GM06990 (cell line): Measurements from ENCODE around the gene CEP250.

Experiments used
- DNase-seq: peaks from one replicate; pipeline ENCODE4 v3.0.0-alpha.2; 2011; ENCODE audit not compliant: insufficient read length; ENCODE audit errors: extremely low read depth
- H3K27me3 ChIP-seq: replicated peaks from 2 replicates; pipeline ENCODE4 v1.6.0; 2011; ENCODE audit warnings: low read length; ENCODE audit not compliant: control insufficient read depth, insufficient read depth
- H3K36me3 ChIP-seq: 2 replicates; pipeline ENCODE4 v1.5.1; 2011; ENCODE audit warnings: low read length; ENCODE audit not compliant: control insufficient read depth, insufficient read depth
- H3K4me3 ChIP-seq: replicated peaks from 2 replicates; pipeline ENCODE4 v1.5.1; 2011; ENCODE audit warnings: low read depth, mild to moderate bottlenecking, control low read depth, low read length
- TF ChIP-seq, protein P1 (sequence below): IDR thresholded peaks from 2 replicates; pipeline ENCODE4 v1.5.1; 2011; ENCODE audit warnings: low read length, control low read depth, mild to moderate bottlenecking, inconsistent platforms; ENCODE audit not compliant: insufficient read depth, poor library complexity, severe bottlenecking

The CEP250 gene, protein sequence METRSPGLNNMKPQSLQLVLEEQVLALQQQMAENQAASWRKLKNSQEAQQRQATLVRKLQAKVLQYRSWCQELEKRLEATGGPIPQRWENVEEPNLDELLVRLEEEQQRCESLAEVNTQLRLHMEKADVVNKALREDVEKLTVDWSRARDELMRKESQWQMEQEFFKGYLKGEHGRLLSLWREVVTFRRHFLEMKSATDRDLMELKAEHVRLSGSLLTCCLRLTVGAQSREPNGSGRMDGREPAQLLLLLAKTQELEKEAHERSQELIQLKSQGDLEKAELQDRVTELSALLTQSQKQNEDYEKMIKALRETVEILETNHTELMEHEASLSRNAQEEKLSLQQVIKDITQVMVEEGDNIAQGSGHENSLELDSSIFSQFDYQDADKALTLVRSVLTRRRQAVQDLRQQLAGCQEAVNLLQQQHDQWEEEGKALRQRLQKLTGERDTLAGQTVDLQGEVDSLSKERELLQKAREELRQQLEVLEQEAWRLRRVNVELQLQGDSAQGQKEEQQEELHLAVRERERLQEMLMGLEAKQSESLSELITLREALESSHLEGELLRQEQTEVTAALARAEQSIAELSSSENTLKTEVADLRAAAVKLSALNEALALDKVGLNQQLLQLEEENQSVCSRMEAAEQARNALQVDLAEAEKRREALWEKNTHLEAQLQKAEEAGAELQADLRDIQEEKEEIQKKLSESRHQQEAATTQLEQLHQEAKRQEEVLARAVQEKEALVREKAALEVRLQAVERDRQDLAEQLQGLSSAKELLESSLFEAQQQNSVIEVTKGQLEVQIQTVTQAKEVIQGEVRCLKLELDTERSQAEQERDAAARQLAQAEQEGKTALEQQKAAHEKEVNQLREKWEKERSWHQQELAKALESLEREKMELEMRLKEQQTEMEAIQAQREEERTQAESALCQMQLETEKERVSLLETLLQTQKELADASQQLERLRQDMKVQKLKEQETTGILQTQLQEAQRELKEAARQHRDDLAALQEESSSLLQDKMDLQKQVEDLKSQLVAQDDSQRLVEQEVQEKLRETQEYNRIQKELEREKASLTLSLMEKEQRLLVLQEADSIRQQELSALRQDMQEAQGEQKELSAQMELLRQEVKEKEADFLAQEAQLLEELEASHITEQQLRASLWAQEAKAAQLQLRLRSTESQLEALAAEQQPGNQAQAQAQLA (N-terminal part only)

DNA sequence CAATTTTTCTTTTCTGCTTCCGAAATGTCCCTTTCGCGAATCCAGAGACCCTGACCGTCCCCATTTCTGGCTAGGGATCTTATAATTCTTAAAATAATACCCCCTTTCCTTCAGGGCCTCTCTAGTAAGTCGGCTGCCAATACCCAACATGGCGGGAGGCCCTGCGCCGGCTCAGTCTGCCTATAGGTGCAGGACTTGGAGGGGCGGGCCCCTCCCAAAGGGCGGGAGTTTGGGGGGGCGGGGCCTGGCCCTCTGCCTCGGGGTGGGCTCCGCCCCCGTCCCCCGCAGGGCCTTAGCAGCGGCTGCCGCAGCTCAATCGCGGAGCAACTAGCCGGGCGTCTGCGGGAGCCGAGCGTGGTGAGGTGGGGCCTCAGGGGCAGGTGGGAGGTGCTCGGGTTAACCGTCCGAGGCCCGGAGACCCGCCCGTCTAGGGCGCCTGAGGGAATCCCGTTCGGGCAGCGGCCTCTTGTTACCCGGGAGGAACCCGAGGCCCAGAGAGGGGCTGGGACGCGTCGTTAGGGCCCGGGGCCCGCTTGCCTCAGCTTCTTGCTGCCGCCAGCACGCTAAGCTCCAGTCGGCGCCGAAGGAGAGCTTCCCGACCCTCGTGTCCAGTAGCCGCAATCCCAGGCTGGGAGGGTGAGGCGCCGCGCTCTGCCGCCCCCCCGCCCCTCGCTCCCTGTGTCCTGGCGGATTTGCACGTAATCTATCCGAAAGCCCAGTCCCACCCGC, at the start of gene CEP250:
CEP250 (plus strand) TSS at position 718 of the 729 bp plus-strand sequence. CDS start 6,770 bp downstream, outside the sequence.
- Histone ChIP-seq H3K4me3 (peak within 1 kb of the TSS; percentile 80), H3K27me3 (no peaks in the 10 kb centered on the region), H3K36me3 (no peaks in the 10 kb centered on the region)
- DNase-seq, result peak; percentile 97
- TF ChIP-seq, protein P1, sequence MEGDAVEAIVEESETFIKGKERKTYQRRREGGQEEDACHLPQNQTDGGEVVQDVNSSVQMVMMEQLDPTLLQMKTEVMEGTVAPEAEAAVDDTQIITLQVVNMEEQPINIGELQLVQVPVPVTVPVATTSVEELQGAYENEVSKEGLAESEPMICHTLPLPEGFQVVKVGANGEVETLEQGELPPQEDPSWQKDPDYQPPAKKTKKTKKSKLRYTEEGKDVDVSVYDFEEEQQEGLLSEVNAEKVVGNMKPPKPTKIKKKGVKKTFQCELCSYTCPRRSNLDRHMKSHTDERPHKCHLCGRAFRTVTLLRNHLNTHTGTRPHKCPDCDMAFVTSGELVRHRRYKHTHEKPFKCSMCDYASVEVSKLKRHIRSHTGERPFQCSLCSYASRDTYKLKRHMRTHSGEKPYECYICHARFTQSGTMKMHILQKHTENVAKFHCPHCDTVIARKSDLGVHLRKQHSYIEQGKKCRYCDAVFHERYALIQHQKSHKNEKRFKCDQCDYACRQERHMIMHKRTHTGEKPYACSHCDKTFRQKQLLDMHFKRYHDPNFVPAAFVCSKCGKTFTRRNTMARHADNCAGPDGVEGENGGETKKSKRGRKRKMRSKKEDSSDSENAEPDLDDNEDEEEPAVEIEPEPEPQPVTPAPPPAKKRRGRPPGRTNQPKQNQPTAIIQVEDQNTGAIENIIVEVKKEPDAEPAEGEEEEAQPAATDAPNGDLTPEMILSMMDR, result no peak

DNA sequence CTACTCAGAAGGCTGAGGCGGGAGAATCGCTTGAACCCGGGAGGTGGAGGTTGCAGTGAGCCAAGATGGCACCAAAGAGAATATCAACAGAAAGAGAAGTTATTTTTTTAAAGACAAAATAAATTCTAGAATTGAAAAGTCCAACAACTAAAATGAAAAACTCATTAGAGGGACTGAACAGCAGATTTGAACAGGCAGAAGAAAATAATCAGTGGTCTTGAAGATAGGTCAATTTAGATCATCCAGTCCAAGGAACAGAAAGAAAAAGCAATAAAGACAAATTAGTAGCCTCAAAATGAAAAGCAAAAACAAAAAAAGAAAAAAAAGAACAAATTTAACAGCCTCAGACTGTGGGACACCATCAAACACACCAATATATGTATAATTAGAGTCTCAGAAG, 49.6 kb upstream of the CEP250 start:
- no peaks in the 10 kb centered on the region for H3K27me3 ChIP-seq
- no peaks in the 10 kb centered on the region; the same call in 1 of the 2 replicates for H3K36me3 ChIP-seq
- DNase-seq, result no peak
- TF ChIP-seq, protein P1, result no peak
- no peak overlapping the region for H3K4me3 ChIP-seq

GRCh38 chr20:35408270-35408669, 47.1 kb upstream of the CEP250 start:
- TF ChIP-seq, protein P1, result no peak
- Histone ChIP-seq H3K36me3 (no peaks in the 10 kb centered on the region; the same call in 1 of the 2 replicates), H3K4me3 (no peak overlapping the region), H3K27me3 (no peaks in the 10 kb centered on the region)
- no peak for DNase-seq

DNA sequence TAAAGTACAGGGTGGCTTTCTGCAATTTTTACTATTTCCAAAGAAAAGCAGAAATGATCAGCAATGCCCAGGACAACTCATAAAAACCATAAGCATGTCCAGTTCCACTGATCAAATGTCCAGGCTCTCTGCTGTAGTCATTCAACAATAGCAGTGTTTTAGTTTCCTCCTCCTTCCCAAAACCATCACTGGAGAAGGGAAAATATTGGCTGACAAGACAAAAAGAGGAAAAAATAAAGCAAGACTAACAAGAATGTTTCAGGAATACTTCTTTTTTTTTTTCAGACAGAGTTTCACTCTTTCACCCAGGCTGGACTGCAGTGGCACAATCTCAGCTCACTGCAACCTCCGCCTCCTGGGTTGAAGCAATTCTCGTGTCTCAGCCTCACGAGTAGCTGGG, 45.9 kb upstream of the CEP250 start:
- H3K27me3 ChIP-seq, result no peaks in the 10 kb centered on the region
- DNase-seq, result no peak
- no peaks in the 10 kb centered on the region; the same call in 1 of the 2 replicates for H3K36me3 ChIP-seq
- no peak overlapping the region for H3K4me3 ChIP-seq
- TF ChIP-seq, protein P1, result no peak

DNA sequence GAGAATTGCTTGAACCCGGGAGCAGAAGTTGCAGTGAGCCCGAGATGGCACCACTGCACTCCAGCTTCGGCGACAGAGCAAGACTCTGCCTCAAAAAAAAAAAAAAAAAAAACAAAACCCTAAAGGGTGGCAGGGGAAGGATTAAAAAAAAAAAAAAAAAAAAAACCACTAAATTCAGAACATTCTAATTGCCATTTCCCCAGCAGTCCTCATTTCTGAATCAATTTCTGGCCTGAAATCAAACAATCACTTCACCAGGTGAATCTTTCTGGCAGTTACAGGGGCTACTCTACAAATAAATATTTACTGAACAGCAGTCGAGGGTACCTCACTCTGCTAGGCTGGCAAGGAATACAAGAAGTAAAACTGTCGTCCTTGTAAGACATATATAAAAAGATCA, 44.8 kb upstream of the CEP250 start:
- no peak for DNase-seq
- no peaks in the 10 kb centered on the region for H3K27me3 ChIP-seq
- H3K36me3 ChIP-seq, result no peaks in the 10 kb centered on the region; the same call in 1 of the 2 replicates
- H3K4me3 ChIP-seq, result peak overlapping the region; percentile 98
- TF ChIP-seq, protein P1, result no peak
